HG03565 (cell line): ENCODE measurements around the gene CMYA5.
A peak's percentile ranks its signal among the peaks of the same experiment; 100 is the strongest.
"Not testable (repeated sequence)": the region's sequence is repeated elsewhere in the genome, so short reads cannot be mapped to it uniquely, and the experiment has no call there.

Source experiments
- ATAC-seq: cut with Tn5 transposase; IDR thresholded peaks from one replicate; pipeline ENCODE4 v1.9.1; 2021; ENCODE audit warnings: mild to moderate bottlenecking, moderate library complexity; ENCODE audit not compliant: unreplicated experiment

CMYA5 gene

GRCh38 chr5:79689541-79690466 is at the start of gene CMYA5:
Gene CMYA5, plus strand, starts transcription at chr5:79689836. Its CDS starts 72 bp downstream, at chr5:79689908.
- ATAC-seq = no peak

DNA sequence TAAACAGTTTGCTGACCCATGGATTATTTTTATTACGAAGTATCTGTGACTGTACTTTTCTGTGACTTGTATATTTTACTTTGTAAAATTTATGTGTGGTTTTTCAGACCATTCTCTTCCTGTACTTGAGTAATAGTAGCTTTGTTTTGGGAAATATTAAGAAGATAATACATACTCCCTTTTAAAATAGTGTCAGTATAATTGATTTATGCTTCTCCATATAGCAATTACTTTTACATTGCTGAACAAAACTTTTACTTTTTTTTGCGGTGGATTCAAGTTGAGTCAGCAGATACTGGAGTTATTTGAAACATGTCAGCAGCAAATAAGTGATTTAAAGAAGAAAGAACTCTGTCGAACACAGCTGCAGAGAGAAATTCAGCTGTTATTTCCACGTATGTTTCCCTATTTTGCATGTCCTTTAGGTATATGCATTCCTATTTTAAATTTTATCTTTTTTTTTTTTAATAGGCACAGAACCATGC is 49.0 kb upstream of the CMYA5 start:
- no peak for ATAC-seq

- ATAC-seq = no peak
Observed at GRCh38 chr5:79641414-79641813, 48.2 kb upstream of the CMYA5 start.

GRCh38 chr5:79642210-79642609 is 47.4 kb upstream of the CMYA5 start:
- no peak for ATAC-seq

- no peak for ATAC-seq
Observed at GRCh38 chr5:79653843-79654242, 35.8 kb upstream of the CMYA5 start.

DNA sequence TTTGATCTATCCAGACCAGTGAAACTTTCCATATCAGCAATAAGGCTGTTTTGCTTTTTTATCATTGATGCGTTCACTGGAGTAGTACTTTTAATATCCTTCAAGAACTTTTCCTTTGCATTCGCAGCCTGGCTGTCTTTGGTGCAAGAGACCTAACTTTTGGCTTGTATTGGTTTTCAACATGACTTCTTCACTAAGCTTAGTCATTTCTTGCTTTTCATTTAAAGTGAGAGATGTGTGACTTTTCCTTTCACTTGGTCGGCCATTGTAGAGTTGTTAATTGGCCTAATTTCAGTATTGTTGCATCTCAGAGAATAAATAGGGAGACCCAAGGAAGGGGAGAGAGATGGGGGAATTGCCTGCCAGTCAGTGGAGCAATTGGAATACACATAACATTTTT is 26.4 kb upstream of the CMYA5 start:
- no peak for ATAC-seq

DNA sequence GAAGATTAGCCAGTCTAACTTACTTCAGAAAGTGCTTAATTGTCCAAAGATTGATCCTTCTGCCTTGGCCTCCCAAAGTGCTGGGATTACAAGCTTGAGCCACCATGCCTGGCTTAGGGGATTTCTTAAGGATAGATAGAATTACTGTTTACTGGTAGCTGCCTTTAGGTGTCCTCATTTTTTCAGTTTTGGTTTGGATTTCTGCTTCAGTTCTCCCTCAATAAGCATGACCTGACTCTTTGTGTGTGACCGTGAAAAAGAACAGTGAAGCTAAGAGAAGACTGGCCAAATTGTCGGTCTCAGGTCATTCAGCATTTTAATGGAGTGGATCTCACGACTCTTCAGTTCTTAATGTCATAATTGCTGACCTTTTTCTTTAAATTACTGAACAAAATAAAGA is 22.9 kb upstream of the CMYA5 start:
- no peak for ATAC-seq

GRCh38 chr5:79672392-79672791 is 17.2 kb upstream of the CMYA5 start:
- ATAC-seq = no peak

DNA sequence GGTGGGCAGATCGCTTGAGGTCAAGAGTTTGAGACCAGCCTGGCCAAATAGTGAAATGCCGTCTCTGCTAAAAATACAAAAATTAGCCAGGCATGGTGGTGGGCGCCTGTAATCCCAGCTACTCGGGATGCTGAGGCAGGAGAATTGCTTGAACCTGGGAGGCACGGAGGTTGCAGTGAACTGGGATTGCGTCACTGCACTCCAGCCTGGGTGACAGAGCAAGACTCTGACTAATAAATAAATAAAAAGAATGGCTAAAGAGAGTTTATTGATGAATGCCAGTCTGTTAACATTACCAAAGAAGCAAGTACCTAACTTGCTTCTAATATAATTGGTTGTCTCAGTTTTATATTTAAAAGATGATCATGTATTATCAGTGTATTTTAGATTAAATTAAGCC is 13.3 kb upstream of the CMYA5 start:
- not testable (repeated sequence) for ATAC-seq

DNA sequence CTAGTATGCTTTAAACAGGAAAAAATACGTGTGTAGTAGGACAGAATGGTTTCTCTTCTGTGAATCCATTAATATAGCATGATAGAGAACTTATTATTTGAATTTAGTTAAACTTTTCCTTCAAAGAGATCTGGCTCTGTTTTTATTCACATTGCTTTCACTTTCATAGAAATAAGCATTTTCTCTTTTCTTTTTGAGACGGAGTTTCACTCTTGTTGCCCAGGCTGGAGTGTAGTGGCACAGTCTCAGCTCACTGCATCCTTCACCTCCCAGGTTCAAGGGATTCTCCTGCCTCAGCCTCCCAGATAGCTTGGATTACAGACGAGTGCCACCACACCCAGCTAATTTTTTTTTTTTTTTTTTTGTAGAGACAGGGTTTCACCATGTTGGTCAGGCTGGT is 7.5 kb upstream of the CMYA5 start:
- ATAC-seq = not testable (repeated sequence)

DNA sequence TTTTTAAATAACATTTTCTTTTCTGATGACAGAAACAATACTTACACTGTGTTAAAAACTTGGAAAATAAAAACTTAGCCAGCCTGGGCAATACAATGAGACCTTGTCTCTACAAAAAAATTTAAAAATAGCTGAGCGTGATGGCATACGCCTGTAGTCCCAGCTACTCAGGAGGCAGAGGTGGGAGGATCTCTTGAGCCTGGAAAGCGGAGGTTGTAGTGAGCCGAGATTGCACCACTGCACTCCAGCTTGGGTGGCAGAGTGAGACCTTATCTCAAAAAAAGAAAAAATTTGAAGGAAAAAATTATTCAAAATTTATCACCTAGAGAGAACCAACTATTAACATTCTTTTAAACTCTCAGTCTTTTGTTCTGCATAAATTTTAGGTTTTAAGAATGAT is 4.9 kb upstream of the CMYA5 start:
- ATAC-seq = no peak

- no peak for ATAC-seq
Observed at GRCh38 chr5:79685627-79686026, 4.0 kb upstream of the CMYA5 start.

DNA sequence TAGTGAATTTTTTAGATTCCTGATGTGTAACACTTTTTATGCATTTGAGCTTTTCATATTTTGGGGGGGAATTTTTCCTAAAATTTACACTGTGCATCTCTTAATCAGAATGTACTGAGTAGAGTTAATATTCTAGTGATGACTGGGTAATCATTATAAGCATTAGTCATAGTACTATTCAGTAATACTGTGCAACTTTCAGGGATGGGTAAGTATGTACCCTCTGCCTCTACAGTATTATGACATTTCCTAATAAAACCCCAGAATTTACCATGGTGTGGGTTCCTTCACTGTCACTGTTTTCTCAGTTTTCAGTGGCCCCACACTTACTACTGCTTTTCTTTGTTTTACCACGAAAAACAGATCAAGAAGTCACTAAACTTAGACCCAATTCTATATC is 2.8 kb upstream of the CMYA5 start:
- no peak for ATAC-seq

DNA sequence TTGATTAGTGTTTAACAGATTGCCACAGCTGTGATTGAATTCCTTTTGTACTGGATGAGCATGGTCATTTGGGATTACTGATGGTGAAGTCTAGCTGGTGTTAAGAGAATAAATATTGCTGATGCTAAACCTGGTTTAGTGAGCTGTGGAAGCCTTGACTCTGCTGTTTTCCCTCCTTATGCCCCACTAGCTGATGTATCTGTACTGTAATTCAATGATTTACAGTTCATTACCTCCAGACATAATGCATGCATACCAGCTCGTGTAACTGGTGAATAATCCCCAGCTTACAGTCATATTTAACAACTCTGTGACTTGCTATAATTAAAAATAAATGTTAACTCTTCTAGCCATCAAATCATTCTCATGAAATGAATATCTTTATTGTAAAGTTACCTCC is 1.7 kb upstream of the CMYA5 start:
- ATAC-seq = no peak

DNA sequence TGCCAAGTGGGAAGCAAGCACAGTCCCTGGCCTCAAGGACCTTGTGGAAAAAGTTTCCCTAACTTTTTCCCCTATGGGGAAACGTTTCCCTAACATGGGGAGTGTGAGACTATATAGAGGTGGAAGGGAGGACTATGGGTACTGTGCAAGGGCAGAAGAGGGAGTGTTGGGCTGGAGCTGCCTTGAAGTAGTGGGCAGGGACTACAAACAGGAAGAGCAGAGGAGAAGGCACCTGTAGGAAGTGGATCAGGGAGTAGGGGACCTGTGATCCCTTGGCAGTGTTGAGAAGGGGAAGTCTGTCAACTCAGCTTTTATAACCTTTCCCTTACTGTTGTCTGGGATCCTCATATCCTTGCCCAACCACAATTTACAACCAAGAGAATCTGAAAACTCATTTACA is 1.4 kb downstream of the CMYA5 start:
- ATAC-seq = no peak

DNA sequence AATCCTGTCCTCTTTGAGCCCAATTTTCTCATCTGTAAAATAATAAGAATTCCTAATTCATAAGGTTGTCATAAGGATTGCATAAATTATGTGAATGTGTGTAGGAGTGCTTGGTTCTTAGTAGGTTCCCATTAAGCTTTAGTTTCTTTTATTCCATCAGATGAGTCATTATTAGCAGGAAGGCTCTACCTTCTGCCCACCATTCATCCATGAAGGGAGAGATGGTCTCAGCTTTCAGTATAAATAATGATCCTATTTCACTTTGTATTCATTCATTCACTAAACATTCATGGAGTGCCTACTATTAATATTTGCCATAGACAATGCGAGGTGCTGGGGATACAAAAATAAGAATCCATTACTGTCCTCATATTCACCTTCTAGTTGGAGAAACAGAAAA is 3.0 kb downstream of the CMYA5 start:
- no peak for ATAC-seq

DNA sequence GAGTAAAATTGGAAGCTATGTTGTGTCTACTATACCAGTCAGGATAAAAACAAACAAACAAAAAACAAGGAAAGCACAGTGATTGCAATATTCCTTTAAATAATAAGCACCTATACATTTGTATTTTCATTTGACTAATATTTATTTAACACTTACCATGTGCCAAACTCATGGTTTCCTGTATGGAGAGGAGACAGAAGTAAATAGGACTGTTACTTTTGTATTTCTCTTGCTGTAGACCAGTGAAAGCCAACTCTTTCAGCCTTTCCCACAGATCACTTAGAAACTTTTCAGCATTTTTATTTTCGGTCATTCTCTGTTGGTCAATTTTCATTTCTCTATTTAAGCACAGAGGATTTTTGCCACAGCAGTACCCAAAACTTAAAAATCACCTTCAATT is 4.5 kb downstream of the CMYA5 start:
- no peak for ATAC-seq

- no peak for ATAC-seq
Observed at GRCh38 chr5:79694652-79695051, 5.0 kb downstream of the CMYA5 start.

GRCh38 chr5:79695526-79695925 is 5.9 kb downstream of the CMYA5 start:
- no peak for ATAC-seq

DNA sequence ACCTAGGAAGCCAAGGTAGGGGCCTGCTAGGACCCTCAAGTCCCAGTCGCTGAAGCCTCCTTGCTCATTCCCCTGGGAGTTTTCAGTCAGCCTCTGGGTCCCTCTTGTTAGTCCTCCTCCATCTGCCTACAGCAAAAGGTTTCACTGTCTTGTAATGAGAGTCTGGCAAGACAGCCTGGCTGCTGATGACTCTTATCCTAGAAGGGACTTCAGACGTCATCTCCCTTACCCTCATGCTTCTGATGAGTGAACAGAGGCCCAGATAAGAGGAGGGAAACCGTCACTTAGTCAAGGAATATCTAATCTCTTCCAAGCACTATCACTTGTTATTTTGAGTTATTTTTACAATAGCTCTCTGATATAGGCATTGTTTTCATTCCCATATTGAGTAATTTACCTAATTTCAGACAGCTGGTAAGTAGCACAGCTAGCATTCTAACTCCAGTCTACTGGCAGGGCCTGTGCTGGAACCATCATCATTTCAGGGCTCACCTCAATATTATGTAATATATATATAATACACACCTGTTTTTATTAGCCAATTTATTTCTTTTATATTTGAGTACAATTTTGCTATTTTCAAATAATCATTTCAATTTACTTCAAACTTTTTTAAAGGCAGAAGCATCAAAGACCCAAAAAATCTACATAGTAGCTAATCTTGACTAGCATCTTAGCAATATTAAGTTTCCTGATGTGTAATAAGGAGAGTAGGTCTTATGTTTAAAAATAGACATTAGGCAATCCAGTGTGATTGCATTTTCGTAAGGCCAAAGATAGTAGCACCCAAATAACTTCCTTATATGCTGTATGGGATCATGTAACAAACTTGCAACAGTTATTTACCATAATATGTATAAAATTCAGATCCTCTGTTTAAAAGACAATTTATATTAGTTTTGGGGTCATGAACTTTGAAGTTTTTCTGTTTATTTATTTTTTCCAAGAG is 7.9 kb downstream of the CMYA5 start:
- ATAC-seq = no peak

DNA sequence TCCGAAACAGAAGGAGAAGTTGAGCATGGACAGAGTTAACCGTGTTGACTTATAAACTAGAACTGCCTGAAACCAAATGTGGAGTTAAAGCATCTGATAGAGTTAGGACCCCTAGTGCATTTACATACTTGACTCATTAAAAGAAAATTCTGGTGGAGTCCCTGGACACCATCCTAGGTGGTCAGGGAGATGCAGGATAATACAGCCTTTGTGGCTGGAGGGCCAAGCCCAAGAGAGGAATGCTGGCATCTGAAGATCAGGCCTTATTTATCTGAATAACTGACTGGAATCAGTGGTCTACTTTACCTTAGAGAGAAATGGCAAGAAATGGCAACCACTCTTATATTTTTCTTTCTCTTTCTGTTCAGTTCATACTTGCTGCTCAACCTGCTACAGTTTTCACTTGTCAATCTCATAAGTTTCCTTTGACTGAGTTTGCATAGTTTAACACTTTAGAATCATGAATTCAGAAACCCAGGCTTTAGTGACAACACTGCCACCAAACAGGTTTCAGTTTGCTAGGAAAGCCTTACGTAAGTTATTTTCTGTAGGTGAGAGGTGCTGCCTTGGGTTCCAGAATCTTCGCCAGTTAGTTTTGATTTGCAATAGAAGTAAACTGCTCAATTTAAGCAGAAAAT is 10.2 kb downstream of the CMYA5 start:
- ATAC-seq = peak; percentile 76
